Heart left ventricle (tissue), 16 donors: ENCODE measurements around the gene RIOK3. TPM values are rescaled to one million over a fixed set of nuclear protein-coding genes. Genes with fewer than 3 reads are reported as not detected.
A peak's percentile ranks its signal among the peaks of the same experiment; 100 is the strongest.
"Not testable (repeated sequence)": the region's sequence is repeated elsewhere in the genome, so short reads cannot be mapped to it uniquely, and the experiment has no call there.

Source experiments
- ATAC-seq, 4 donors: fragments of 200-7000 bp; cut with Tn5 transposase; one replicate each; pipeline ENCODE4 v1.9.1; 2020 to 2022; ENCODE audit warnings: moderate library complexity in 4 of 4, mild to moderate bottlenecking in 3 of 4, moderate number of reproducible peaks in 1 of 4
- DNase-seq, 5 donors: peaks; one replicate each; pipeline ENCODE4 v3.0.0-alpha.2; 2020
- H3K27ac ChIP-seq, 12 donors: fragments of 200-600 bp; sonication (generic) in 4 of 12; one replicate each; pipeline versions ENCODE4 v1.5.0 to v1.8.0; 2016 to 2022; ENCODE audit warnings: mild to moderate bottlenecking in 2 of 12
- H3K27me3 ChIP-seq, 9 donors: fragments of 200-600 bp; sonication (generic) in 2 of 9; one replicate each; pipeline versions ENCODE4 v1.5.1 to v1.8.0; 2016 to 2022; ENCODE audit warnings: mild to moderate bottlenecking in 3 of 9
- H3K36me3 ChIP-seq, 9 donors: fragments of 200-600 bp; sonication (generic) in 2 of 9; one replicate each; pipeline versions ENCODE4 v1.5.0 to v1.8.0; 2018 to 2022; ENCODE audit warnings: mild to moderate bottlenecking in 2 of 9
- H3K4me1 ChIP-seq, 12 donors: fragments of 200-600 bp; sonication (generic) in 4 of 12; one replicate each; pipeline versions ENCODE4 v1.5.0 to v1.8.0; 2016 to 2022; ENCODE audit warnings: mild to moderate bottlenecking in 3 of 12
- H3K4me3 ChIP-seq, 12 donors: fragments of 200-600 bp; sonication (generic) in 4 of 12; one replicate each; pipeline versions ENCODE4 v1.5.0 to v1.8.0; 2017 to 2022; ENCODE audit warnings: mild to moderate bottlenecking in 9 of 12, moderate library complexity in 4 of 12
- H3K9me3 ChIP-seq, 12 donors: fragments of 200-600 bp; sonication (generic) in 4 of 12; one replicate each; pipeline versions ENCODE4 v1.5.0 to v1.8.0; 2016 to 2022; ENCODE audit warnings: mild to moderate bottlenecking in 1 of 12
- CTCF ChIP-seq, 12 donors: fragments of 200-600 bp; sonication (generic) in 4 of 12; IDR thresholded peaks; one replicate each; pipeline versions ENCODE4 v1.5.0 to v1.8.0; 2018 to 2022; ENCODE audit warnings: antibody characterized with exemption in 12 of 12, mild to moderate bottlenecking in 5 of 12
- POLR2A ChIP-seq, 2 donors: fragments of 450-650 bp; IDR thresholded peaks; one replicate each; pipeline ENCODE4 v1.6.1; 2017; ENCODE audit warnings: antibody characterized with exemption in 2 of 2, mild to moderate bottlenecking in 2 of 2, moderate library complexity in 2 of 2
- WGBS, 4 donors: extraction: QIAGEN DNeasy Blood & Tissue Kit in 2 of 4; methylation state at CpG; one replicate each; pipeline versions ENCODE4 v1.1.5 to v1.1.7; 2013 to 2018; 5-methylcytosine and 5-hydroxymethylcytosine counted together
- intact Hi-C, 10 donors: fragments of 100-400 bp; cut with DNase I; formaldehyde crosslinking; loops; one replicate each; pipeline versions ENCODE4 v1.11.1 to v1.14.2; 2022
- polyA plus RNA-seq, 2 donors: library from polyadenylated mRNA; stranded (reverse); fragments of 200-250 nt; gene quantifications; one replicate each; pipeline ENCODE4 v1.2.3, GENCODE V29; 2013
- total RNA-seq, 9 donors: library from RNA; depleted of rRNA in 2 of 9; stranded (reverse); fragments of >200 nt in 2 of 9; fragmentation: NEBNext Ultra II Directional in 3 of 9; extraction: Animal tissue kit (Norgen Biotek cat#: 25700) in 3 of 9; gene quantifications; one replicate each; pipeline versions ENCODE4 v1.1.0 to v1.2.4, GENCODE V29; 2016 to 2023
- donor health status: ischemic (EF 13 %, LVEDD 7.1; RV severe dilation, severe dysfunction).
- donor health status: healthy with polysubstance abuse.
- donor health status: DM: no; HTN: yes; CAD: no.
- donor health status: DM: no; HTN: no; CAD: no.
- donor health status: ischemic (EF 25% LVEDD 6.9; RV normal size, moderate dysfunction).
- donor health status: ischemic (EF 25% LVEDD 5.7; RV mildly dilated, moderate dysfunction).
- donor health status: healthy.
- donor health status: DM: yes; HTN: yes; CAD: no.
- donor health status: ischemic (EF 35%, LVEDD 5.7; RV mildly dilated, moderate dysfunction).
- donor health status: nonischemic (EF 11% LVEDD 7.7; RV severe dilation, severe dysfunction).
- donor health status: DM: yes; HTN: yes; CAD: no.
- donor health status: PGD.
- donor health status: ischemic (EF 29% LVEDD 5.4; RV normal size, mild dysfunction).
- donor health status: nonischemic (EF 23%, LVEDD 6.1; RV moderate dilation, normal function).

The RIOK3 gene
- total and polyA plus RNA-seq, 11 donors: 32.3 to 76.2 (median 51.1) TPM

DNA sequence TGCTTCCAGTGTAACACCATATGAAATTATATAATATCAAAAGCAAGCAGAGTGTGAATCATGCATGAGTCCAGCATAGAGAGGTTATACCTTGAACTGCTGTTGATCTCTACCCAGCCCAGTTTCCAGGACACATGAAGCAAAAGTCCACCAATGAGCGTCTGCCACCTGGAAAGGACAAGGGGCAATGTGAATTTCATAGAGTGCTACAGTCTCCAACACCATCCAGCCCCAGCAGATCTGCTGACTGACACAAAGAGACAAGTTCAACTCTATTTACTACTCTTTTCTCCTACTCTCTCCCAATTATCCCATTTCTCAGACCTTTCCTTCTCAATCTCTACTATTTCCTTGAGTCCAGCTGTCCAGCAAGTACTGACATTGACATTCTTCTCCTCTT lies 31.8 kb upstream of the RIOK3 start:
- Histone ChIP-seq H3K9me3 (no peaks in the 10 kb centered on the region), H3K4me1 (peaks cover 0 to 15% (median 0%) of the 10 kb centered on the region in 12 donors), H3K27ac (no peak overlapping the region), H3K4me3 (no peak overlapping the region), H3K36me3 (peaks cover 0 to 3% (median 0%) of the 10 kb centered on the region in 9 donors), H3K27me3 (no peaks in the 10 kb centered on the region)
- DNase-seq (no peak), ATAC-seq (no peak)
- 90 to 100% (median 97%) methylated on average over 1 of the region's 1 CpG for WGBS, 4 donors
- intact Hi-C loops: no loop called here
- TF ChIP-seq POLR2A (IDR thresholded peaks at IDR 0.05) (no peak), CTCF (IDR thresholded peaks at IDR 0.05) (no peak)

GRCh38 chr18:23422751-23423418 lies 30.2 kb upstream of the RIOK3 start:
- Histone ChIP-seq H3K4me1 (peaks cover 0 to 10% (median 0%) of the 10 kb centered on the region in 12 donors), H3K27me3 (no peaks in the 10 kb centered on the region), H3K9me3 (no peaks in the 10 kb centered on the region), H3K36me3 (peaks cover 0 to 3% (median 0%) of the 10 kb centered on the region in 9 donors), H3K27ac (no peak overlapping the region), H3K4me3 (no peak overlapping the region)
- WGBS, 4 donors: 49 to 70% (median 54%) methylated on average over 4 of the region's 4 CpGs
- ATAC-seq: peak in 3 of 4 donors; percentile 66 to 74 (median 69)
- peak in 3 of 5 donors; percentile 45 to 67 (median 55) for DNase-seq
- intact Hi-C loops: no loop called here
- no peak for TF ChIP-seq POLR2A (IDR thresholded peaks at IDR 0.05)
- no peak for TF ChIP-seq CTCF (IDR thresholded peaks at IDR 0.05)

- Histone ChIP-seq H3K36me3 (peaks cover 0 to 6% (median 0%) of the 10 kb centered on the region in 9 donors), H3K27me3 (no peaks in the 10 kb centered on the region), H3K9me3 (no peaks in the 10 kb centered on the region), H3K4me3 (no peak overlapping the region), H3K27ac (no peak overlapping the region), H3K4me1 (peaks cover 0 to 10% (median 0%) of the 10 kb centered on the region in 12 donors)
- ATAC-seq (no peak), DNase-seq (no peak)
- TF ChIP-seq POLR2A (IDR thresholded peaks at IDR 0.05): no peak
- TF ChIP-seq CTCF (IDR thresholded peaks at IDR 0.05): no peak
- intact Hi-C loops: no loop called here
- 88 to 93% (median 90%) methylated on average over 4 of the region's 4 CpGs for WGBS, 4 donors
Observed at GRCh38 chr18:23424616-23425015, 28.5 kb upstream of the RIOK3 start.

DNA sequence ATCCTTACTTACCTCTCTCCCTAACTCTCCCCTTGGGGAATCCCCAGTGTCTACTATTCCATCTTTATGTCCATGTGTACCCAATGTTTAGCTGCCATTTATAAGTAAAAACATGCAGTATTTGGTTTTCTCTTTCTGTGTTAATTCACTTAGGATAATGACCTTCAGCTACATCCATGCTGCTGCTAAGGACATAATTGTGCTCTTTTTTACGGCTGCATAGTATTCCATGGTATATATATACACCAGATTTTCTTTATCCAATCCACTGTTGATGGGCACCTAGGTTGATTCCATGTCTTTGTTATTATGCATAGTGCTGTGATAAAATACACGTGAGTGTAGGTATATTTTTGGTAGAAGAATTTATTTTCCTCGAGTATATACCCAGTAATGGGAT lies 24.3 kb upstream of the RIOK3 start:
- ATAC-seq (no peak), DNase-seq (no peak)
- intact Hi-C loops: no loop called here
- peaks cover 0 to 8% (median 0%) of the 10 kb centered on the region in 12 donors for H3K4me1 ChIP-seq
- TF ChIP-seq POLR2A (IDR thresholded peaks at IDR 0.05) (no peak), CTCF (IDR thresholded peaks at IDR 0.05) (no peak)
- no peaks in the 10 kb centered on the region for H3K27me3 ChIP-seq
- no peaks in the 10 kb centered on the region for H3K9me3 ChIP-seq
- H3K27ac ChIP-seq: no peak overlapping the region
- H3K36me3 ChIP-seq: peaks cover 0 to 7% (median 0%) of the 10 kb centered on the region in 9 donors
- 83 to 99% (median 98%) methylated on average over 3 of the region's 3 CpGs for WGBS, 4 donors
- no peak overlapping the region for H3K4me3 ChIP-seq

GRCh38 chr18:23429538-23429937 lies 23.5 kb upstream of the RIOK3 start:
- ATAC-seq, intact Hi-C loops, H3K4me3 ChIP-seq, H3K36me3 ChIP-seq, DNase-seq, H3K27ac ChIP-seq, H3K9me3 ChIP-seq, H3K27me3 ChIP-seq: not testable (repeated sequence)
- WGBS, 4 donors: 57 to 69% (median 60%) methylated on average over 3 of the region's 3 CpGs
- peaks cover 0 to 11% (median 0%) of the 10 kb centered on the region in 12 donors for H3K4me1 ChIP-seq
